SH-SY5Y (cell line): ENCODE results near the gene WSB2.

Experiments used
- GATA2 ChIP-seq: IDR thresholded peaks from 2 replicates; pipeline ENCODE4 v1.6.1; 2011; ENCODE audit warnings: mild to moderate bottlenecking, low read depth, low read length
- GATA3 ChIP-seq: IDR thresholded peaks from 2 replicates; pipeline ENCODE4 v1.6.1; 2011; ENCODE audit warnings: low read depth, mild to moderate bottlenecking, low read length, moderate library complexity

DNA sequence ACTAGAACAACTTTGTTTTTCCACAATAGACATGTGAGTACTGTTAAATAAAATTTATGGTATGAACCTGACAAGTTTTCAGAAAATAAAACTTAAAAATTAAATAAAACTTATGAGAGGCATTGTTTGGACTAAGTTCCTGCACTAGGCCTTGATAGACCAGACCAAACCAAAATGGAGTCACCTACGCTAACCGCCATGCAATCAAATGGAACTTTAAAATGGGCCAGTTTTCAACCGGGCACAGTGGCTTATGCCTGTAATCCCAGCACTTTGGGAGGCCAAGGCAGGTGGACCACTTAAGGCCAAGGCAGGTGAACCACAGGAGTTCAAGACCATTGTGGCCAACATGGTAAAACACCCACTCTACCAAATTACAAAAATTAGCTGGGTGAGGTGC, 49.6 kb downstream of the WSB2 start:
- TF ChIP-seq GATA2 (no peak), GATA3 (no peak)
